Measurements from ENCODE around the gene BNIP5.

Gene BNIP5

GRCh38 chr6:36298027-36298426 lies 38.7 kb downstream of the BNIP5 start:
- H3K27ac ChIP-seq: no peak overlapping the region
- no peak overlapping the region for H3K4me3 ChIP-seq (ENCODE audit: low read depth, low read length)
- TF ChIP-seq, protein P1, sequence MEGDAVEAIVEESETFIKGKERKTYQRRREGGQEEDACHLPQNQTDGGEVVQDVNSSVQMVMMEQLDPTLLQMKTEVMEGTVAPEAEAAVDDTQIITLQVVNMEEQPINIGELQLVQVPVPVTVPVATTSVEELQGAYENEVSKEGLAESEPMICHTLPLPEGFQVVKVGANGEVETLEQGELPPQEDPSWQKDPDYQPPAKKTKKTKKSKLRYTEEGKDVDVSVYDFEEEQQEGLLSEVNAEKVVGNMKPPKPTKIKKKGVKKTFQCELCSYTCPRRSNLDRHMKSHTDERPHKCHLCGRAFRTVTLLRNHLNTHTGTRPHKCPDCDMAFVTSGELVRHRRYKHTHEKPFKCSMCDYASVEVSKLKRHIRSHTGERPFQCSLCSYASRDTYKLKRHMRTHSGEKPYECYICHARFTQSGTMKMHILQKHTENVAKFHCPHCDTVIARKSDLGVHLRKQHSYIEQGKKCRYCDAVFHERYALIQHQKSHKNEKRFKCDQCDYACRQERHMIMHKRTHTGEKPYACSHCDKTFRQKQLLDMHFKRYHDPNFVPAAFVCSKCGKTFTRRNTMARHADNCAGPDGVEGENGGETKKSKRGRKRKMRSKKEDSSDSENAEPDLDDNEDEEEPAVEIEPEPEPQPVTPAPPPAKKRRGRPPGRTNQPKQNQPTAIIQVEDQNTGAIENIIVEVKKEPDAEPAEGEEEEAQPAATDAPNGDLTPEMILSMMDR (IDR thresholded peaks at IDR 0.05): no peak

GRCh38 chr6:36297511-36297910 lies 39.2 kb downstream of the BNIP5 start:
- Histone ChIP-seq H3K79me2 (no peaks in the 10 kb centered on the region), H3K9me3 (ENCODE audit: control insufficient read depth, low read length) (no peaks in the 10 kb centered on the region), H3K27ac (no peak overlapping the region), H3K36me3 (ENCODE audit: control insufficient read depth, insufficient read depth, low read length) (no peaks in the 10 kb centered on the region), H3K4me3 (ENCODE audit: low read depth, low read length) (no peak overlapping the region), H3K9ac (no peak overlapping the region), H3K27me3 (ENCODE audit: control insufficient read depth, insufficient read depth, low read length) (no peaks in the 10 kb centered on the region), H3K4me2 (ENCODE audit: low read length) (no peak overlapping the region), H2AFZ (no peak overlapping the region), H3K4me1 (no peaks in the 10 kb centered on the region)
- TF ChIP-seq, protein P1 (IDR thresholded peaks at IDR 0.05): no peak

More at GRCh38 chr6:36298027-36298426, 38.7 kb downstream of the BNIP5 start:
- Histone ChIP-seq H3K27me3 (ENCODE audit: control insufficient read depth, insufficient read depth, low read length) (no peaks in the 10 kb centered on the region), H3K79me2 (no peaks in the 10 kb centered on the region), H3K9ac (no peak overlapping the region), H2AFZ (no peak overlapping the region), H3K4me2 (ENCODE audit: low read length) (no peak overlapping the region), H3K36me3 (ENCODE audit: control insufficient read depth, insufficient read depth, low read length) (no peaks in the 10 kb centered on the region), H3K4me1 (no peaks in the 10 kb centered on the region), H3K9me3 (ENCODE audit: control insufficient read depth, low read length) (no peaks in the 10 kb centered on the region)

DNA sequence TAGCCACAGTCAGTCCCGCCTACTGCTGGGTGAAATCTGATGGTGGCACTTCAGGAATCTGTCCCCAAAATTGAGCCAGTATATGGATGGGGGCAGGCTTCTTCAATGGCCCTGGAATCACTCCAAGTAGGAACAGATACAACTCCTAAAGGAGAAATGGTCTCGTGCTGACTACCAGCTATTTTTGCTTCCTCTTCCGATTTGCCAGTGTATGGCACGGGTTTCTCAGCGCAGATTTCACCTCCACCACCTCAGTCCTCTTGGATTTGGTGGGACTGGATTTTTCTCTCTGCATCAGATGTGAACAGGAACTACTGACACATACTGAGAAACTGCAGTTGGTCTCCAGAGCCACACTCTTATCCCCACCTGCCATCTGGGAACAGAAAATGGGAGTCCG lies 39.6 kb downstream of the BNIP5 start:
- no peak overlapping the region for H2AFZ ChIP-seq
- H3K4me3 ChIP-seq (ENCODE audit: low read depth, low read length): no peak overlapping the region
- H3K4me2 ChIP-seq (ENCODE audit: low read length): no peak overlapping the region
- no peak overlapping the region for H3K9ac ChIP-seq
- H3K27me3 ChIP-seq (ENCODE audit: control insufficient read depth, insufficient read depth, low read length): no peaks in the 10 kb centered on the region
- no peaks in the 10 kb centered on the region for H3K4me1 ChIP-seq
- H3K79me2 ChIP-seq: no peaks in the 10 kb centered on the region
- TF ChIP-seq, protein P1 (IDR thresholded peaks at IDR 0.05): no peak
- no peaks in the 10 kb centered on the region for H3K36me3 ChIP-seq (ENCODE audit: control insufficient read depth, insufficient read depth, low read length)
- no peaks in the 10 kb centered on the region for H3K9me3 ChIP-seq (ENCODE audit: control insufficient read depth, low read length)
- no peak overlapping the region for H3K27ac ChIP-seq

- Histone ChIP-seq H3K4me2 (ENCODE audit: low read length) (no peak overlapping the region), H3K27me3 (ENCODE audit: control insufficient read depth, insufficient read depth, low read length) (no peaks in the 10 kb centered on the region), H3K36me3 (ENCODE audit: control insufficient read depth, insufficient read depth, low read length) (no peaks in the 10 kb centered on the region), H3K9ac (no peak overlapping the region), H3K27ac (no peak overlapping the region), H3K4me3 (ENCODE audit: low read depth, low read length) (no peak overlapping the region), H3K9me3 (ENCODE audit: control insufficient read depth, low read length) (no peaks in the 10 kb centered on the region), H2AFZ (no peak overlapping the region), H3K79me2 (no peaks in the 10 kb centered on the region), H3K4me1 (no peaks in the 10 kb centered on the region)
- TF ChIP-seq, protein P1 (IDR thresholded peaks at IDR 0.05): no peak
Measured at GRCh38 chr6:36296240-36296639, 40.4 kb downstream of the BNIP5 start.

DNA sequence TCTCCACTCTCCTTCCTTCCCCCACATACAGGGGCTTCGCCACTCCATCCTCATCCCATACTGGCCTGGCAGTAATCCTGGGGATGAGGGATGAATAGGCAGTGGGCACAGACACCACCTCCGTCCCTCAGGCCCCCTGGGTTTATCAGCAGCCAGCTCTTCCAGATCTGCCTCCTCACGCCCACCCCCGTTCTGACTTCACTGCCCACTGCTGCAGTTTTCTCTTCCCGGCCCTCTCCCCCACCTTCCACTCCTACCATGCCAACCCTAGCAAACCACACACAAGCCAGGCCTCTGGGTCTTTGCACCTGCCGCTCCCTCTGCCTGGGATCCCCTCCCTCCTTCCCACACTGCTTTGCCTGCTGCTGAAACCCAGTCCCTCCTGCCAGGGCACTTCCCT lies 44.5 kb downstream of the BNIP5 start:
- Histone ChIP-seq H2AFZ (no peak overlapping the region), H3K9me3 (ENCODE audit: control insufficient read depth, low read length) (no peaks in the 10 kb centered on the region), H3K4me1 (no peaks in the 10 kb centered on the region), H3K79me2 (no peaks in the 10 kb centered on the region), H3K27ac (no peak overlapping the region), H3K4me3 (ENCODE audit: low read depth, low read length) (no peak overlapping the region), H3K27me3 (ENCODE audit: control insufficient read depth, insufficient read depth, low read length) (no peaks in the 10 kb centered on the region), H3K9ac (no peak overlapping the region), H3K36me3 (ENCODE audit: control insufficient read depth, insufficient read depth, low read length) (no peaks in the 10 kb centered on the region), H3K4me2 (ENCODE audit: low read length) (no peak overlapping the region)
- TF ChIP-seq, protein P1 (IDR thresholded peaks at IDR 0.05): no peak

All from parathyroid adenoma (tissue), 2 donors.